ENCODE results near the gene NFS1.
"Not testable (repeated sequence)": the region's sequence is repeated elsewhere in the genome, so short reads cannot be mapped to it uniquely, and the experiment has no call there.

The NFS1 gene

DNA sequence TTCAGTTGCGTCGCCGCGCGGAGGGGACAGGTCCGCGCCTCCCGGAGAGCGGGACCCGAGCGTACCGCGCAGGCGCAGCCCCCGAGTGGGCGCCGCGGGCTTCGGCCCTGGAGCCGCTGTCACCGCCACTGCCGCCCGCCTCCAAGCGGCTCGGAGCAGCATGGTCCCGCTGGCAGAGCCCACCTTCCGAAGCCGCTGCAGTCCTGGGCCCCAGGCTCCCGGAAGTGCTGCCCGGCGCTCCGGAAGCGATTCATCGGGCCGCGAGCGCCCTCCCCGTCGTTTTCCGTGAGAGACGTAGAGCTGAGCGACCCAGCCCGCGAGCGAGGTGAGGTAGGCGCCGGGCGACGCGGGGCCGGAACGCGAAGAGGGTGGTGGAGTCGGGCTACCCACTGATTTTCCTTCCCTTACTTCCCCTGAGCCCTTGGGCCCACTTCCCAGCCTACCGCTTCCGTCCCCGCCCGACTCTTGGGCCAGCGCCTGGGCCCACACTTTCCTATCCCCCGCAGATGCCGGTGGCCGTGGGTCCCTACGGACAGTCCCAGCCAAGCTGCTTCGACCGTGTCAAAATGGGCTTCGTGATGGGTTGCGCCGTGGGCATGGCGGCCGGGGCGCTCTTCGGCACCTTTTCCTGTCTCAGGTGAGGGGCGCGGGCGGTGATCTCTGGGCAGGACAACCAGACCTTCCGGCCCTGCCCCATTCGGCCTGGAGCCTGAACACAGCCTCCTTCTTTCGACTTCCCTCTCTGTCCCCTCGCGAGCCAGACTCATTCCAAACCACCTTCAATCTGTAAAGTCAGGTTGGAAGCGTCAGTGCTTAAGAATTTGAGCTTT is at the start of gene NFS1, which contains the start of gene ROMO1:
TSS of gene NFS1 (minus strand) at position 226 of the 830 bp plus-strand sequence. CDS start at position 162, 64 bp downstream.
TSS of gene ROMO1 (plus strand) at position 279 of the 830 bp plus-strand sequence. CDS start at position 507, 228 bp downstream.
- peak; percentile 88 for DNase-seq

DNA sequence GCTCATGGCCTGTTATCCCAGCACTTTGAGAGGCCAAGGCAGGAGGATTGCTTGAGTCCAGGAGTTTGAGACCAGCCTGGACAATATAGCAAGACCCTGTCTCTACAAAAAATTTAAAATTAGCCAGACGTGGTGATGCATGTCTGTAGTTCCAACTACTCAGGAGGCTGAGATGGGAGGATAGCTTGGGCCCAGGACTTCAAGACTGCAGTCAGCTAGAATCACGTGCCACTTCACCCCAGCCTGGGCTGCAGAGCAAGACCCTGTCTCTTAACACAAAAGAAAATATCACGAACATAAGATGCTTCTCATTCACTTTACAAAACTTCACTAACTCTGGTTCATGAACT is 45.3 kb upstream of the NFS1 start:
- not testable (repeated sequence) for DNase-seq

DNA sequence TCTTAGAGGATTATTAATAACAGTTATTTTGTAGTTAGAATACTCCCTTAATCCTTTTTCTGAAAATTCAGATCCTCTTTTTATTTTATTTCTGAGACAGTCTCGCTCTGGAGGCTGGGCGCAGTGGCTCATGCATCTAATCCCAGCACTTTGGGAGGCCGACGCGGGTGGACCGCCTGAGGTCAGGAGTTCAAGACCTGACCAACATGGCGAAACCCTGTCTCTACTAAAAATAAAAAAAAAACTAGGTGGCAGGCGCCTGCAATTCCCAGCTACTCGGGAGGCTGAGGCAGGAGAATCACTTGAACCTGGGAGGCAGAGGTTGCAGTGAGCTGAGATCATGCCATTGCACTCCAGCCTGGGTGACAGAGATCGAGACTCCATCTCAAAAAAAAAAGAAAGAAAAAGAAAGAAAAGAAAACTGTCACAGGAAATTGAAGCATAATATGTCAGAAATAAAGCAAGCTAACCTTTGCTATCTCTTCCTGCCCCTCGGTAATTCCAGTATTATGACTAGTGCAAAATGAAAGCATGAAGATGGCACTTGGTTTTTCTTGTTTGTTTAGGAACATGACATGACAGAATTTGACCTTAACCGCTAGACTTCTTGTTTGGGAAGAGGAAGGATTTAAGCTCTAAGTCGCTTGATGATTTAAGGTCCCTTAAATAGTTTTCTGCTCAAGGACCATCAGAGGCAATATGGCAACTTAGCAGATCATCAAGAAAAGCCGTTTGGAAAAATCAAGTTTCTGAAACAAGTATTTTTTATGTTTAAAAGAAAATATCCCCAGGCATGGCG is 44.7 kb upstream of the NFS1 start:
- DNase-seq = peak; percentile 18

DNA sequence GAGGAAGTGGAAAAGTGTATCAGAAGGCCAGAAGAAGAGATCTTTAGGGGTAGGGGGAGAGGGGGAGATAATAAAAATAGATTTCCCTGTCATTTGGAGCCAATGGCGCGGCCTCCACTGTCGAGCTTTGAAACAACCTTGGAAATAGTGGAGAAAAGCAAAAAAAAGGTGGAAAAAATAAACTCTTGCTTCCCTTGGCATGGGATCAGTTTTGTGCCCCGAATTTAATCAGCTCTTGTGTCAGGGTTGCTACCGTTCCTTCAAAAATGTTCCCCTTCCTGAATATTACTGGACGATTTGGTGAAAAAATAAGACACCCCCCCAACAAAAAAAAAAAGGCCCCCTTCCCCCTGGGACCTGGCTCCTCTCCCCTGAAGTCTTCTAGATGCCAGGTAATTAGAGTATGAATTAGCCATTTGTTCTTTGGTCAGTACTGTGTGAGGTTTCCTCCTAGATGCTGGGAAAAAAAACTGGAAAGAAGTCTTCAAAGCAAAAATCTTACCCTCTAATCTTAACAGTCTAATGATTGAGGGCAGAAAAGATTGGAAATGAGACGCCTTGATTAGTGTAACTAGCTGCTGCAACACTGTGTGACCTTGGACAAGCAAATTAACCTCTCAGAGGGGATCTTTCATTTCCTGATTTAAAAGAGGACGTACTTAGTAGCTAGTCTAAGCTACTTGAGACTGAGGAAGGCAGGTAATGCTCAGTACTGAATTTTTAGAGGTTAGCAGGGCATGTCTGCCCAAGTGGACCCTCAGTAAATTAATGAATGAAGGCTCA is 43.8 kb upstream of the NFS1 start:
- DNase-seq = no peak

GRCh38 chr20:35741892-35742740 is 43.0 kb upstream of the NFS1 start, which contains the start of gene RBM39:
Gene RBM39 (minus strand): TSS chr20:35742260. CDS start chr20:35740874, 1,386 bp downstream.
- DNase-seq = peak; percentile 99

DNA sequence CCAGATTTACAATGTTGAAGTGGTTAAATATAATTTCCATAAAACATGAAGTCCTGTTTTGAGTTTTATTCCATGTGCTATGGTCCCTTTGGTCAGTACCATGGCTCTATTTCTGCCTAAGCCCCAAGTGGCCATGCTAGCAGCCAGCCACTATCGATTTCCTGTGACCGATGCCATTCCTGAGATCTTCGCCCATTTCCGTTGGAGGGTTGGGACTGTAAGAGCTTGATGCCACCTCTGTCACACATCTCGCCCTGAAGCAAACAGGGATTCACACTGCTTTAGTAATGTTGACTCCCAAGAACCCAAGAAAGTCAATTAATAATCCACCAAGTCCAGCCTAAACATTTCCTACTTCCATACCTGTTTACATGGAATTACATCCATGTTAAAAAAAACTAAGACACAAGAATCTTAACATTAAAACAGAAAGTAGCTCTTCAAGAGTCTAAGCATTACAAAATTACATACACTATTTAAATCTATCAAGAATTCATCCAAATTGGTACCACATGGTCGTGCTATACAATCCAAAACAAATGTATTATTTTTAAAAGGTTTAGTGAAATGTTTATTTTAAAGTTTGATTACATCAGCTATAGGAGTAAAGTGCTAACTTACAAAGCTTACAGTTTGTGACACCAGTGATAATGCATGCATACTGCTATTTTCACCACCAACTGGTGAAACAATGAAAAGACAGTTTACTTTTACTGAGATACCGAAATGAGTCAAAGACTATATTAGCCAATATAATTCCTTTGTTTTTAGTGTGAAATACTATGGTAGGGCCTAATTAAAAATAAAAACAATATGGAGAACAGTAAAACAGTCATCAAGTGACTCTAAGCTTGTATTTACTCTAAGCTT is 40.4 kb upstream of the NFS1 start:
- no peak for DNase-seq

DNA sequence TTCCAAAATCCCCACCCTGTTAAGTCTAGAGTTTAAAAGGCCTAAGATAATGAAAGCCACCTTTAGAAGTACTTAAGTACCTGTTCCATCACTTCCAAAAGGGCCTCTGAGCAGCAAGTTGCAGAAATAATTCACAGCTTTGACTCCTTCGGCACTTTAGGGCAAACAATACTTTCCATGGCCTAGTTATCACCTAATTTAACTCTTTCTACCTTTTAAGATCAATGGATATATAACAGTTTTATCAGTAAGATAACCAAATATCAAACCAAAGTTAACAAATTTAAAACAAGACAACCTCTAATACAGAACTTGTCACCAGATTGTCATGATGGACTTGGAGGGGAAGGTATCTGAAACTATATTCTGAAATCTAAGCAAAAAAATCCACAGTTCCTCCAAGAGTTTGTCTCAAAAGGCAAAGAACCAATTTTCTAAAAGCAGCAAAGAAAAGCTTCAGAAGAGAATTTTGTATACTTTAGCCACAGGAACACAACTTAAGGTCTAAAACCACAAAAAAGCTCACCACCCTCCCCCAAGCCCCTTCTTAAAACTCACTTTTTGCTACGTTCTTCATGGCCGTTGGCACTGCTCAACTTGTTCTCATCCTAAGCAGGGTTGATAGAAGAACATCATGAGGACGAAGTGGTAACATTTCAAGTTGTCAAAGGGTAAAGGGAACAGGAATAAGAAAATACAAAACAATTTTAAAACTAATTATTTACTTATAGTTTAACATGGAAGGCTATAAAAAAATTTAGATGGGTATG is 39.4 kb upstream of the NFS1 start:
- DNase-seq = no peak

DNA sequence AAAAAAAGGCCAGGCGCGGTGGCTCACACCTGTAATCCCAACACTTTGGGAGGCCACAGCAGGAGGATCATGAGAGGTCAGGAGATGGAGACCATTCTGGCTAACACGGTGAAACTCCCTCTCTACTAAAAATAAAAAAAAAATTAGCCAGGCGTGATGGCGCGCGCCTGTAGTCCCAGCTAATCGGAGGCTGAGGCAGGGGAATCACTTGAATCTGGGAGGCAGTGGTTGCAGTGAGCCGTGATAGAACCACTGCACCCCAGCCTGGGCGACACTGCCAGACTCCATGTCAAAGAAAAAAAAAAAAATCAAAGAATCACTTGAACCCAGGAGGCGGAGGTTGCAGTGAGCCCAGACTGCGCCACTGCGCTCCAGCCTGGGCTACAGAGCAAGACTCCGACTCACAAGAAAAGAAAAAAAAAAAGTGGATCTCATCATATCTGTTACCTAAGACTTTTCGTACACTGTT is 38.7 kb upstream of the NFS1 start:
- DNase-seq = no peak

GRCh38 chr20:35735826-35736470 is 36.8 kb upstream of the NFS1 start:
- no peak for DNase-seq

DNA sequence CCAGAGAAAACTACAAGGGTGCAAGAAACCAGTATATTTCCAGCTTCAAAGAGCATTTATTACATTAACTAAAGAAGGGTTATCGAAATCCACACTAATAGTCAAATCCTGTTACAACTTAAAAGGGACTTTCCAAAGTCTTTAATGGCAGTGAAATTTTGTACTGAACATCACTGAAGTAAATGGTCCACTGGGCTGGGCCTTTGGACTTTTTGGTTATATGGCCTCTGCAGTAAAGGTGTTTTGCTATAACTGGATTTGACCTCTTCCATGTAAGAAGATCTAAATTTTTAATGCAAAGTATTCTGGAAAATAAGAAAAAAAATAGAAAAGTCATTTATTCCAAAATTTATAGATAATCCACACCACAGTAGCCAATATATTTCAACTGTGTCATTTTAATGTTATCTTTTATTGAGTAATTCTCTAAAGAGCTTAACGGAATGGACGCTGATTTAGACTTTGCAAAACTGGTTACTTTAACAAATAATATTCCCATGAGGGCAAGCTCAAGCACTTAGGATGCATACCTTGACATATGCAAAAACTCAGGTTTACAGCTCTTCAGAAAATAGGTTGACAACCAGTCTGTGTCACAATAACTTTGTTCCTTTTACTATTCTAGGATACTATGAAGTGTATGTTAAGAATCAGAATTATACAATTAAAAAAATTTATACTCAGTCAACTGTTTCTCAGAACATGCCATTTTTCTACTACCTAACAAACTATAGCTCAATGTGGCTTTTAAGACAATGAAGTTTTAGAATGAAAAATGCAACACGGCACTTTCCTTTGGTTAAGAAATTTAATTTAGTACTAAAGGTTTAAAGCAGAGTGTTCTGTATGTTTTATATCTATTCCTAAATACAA is 35.9 kb upstream of the NFS1 start:
- no peak for DNase-seq

DNA sequence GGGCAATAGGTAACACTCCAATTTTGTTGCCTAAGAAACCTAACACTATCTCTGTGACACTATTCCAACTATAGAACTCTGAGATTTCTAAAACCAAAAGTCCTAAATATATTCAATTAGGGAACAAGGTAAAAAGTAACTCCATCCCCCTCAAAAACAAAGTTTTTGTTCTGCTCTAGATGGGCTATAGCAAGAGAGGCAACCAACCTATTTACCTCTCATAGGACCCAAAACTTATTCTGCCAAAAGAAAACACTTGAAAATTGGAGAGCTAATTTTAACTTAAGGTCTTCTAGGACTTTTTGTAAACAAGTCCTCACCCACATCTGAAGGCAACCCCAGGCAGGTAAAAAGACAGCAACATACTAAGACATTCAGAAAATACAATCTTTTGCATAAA is 35.2 kb upstream of the NFS1 start:
- no peak for DNase-seq

- DNase-seq = no peak
Measured at GRCh38 chr20:35732644-35732982, 33.5 kb upstream of the NFS1 start.

DNA sequence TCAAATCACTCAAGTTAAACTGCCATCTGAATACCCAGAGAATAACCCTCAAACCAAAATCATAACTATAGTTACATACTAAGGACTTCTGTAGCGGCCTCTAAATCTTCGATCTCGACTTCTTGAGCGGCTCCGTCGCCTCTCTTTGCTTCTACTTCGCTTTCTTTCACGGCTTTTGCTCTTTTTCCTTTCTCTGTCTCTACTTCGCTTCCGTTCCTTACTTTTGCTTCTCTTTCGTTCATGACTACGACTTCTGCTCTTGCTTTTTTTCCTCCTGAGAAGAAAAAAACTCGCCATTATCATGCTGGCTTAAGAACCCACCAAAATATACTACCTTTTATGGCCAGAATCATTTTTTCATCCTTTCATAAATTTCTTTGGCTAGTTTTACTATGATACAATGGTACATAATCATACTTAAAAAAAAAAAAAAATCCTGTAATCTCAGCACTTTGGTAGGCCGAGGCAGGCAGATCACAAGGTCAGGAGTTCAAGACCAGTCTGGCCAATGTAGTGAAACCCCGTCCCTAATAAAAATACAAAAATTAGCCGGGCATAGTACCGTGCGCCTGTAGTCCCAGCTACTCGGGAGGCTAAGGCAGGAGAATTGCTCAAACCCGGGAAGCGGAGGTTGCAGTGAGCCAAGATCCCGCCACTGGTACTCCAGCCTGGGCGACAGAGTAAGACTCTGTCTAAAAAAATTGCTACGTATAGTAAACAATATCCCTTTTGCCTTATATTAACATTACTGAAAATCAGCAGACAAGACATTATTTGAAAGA is 32.9 kb upstream of the NFS1 start:
- DNase-seq = no peak

- no peak for DNase-seq
Measured at GRCh38 chr20:35731469-35731788, 32.3 kb upstream of the NFS1 start.

DNA sequence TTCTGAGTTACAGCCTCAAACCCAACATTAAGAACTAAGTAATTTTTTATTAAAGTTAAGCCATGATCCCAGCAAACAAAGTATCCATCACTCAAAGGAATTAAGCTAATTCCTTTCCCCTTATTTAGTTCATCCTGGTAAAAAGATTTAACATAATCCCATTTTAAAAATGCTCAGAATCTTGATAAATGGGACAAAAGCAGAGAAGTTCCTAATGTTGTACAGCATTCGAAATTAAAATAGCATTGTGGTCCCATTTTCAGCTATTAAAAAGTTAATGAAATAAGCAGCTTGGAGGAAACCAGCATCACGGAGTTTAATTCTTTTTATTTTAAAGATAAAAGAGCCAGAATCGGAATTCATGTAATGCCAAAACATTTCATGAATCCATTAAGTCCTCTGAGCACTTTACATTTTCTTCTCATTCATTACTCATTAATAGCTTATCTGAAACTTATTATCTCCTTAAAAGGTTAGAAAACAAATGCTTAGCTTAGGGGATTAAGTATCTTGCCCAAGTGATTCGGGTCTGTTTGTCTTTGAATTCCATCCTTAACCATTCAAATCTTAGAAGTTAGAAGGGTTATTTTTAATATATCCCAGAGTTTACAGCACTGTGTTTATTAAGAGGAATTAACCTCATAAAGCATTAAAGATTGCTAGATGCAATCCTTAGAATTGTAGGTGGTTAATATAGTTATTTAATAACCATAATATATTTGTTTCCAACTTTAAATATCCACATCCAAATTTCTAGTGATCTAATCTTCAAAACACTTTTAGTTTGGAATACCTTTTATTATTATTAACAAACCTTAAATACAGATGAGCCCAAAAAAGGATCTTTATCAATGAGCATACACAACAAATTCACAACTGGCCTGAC is 31.7 kb upstream of the NFS1 start:
- no peak for DNase-seq

DNA sequence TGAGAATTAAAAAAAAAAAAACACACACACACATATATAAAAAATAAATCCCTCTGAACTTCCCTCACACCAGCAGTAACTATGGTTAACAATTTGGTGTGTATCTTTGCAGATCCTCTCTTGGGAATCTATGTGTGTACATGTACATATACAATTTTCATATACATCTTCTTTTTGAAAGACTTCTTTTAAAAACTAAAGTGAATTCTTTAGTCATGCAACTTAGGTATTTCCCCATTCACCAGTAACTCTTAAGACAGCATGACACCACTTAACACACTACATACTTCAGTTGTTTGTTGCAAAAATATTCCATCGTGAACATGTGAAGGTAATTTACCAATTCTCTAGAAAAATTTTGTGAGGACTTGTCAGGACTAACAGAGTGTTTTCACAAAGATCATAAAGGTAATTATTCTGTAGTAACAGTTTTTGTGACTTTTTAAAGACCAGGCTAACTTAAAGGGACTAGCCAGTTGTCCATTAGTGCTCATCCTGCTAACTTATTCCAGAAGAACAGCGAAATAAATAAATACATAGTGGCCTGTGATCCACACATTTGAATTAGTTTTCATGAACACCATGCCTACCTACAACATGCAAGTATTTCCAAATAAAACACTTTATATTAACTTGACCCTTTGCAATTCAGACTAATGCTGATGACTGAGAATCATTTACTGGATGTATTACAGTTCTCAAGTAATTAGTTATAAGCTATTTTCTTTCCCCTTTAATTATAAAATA is 30.9 kb upstream of the NFS1 start:
- no peak for DNase-seq

All from CD4-positive, alpha-beta T cell treated with Interleukin-6 for 4 hours (primary cell).